ENCODE results near the gene RRBP1. TPM values are rescaled to one million over a fixed set of nuclear protein-coding genes. Genes with fewer than 3 reads are reported as not detected.

Gene RRBP1
- total RNA-seq, 1 donor from 2014 or later = 222 TPM

DNA sequence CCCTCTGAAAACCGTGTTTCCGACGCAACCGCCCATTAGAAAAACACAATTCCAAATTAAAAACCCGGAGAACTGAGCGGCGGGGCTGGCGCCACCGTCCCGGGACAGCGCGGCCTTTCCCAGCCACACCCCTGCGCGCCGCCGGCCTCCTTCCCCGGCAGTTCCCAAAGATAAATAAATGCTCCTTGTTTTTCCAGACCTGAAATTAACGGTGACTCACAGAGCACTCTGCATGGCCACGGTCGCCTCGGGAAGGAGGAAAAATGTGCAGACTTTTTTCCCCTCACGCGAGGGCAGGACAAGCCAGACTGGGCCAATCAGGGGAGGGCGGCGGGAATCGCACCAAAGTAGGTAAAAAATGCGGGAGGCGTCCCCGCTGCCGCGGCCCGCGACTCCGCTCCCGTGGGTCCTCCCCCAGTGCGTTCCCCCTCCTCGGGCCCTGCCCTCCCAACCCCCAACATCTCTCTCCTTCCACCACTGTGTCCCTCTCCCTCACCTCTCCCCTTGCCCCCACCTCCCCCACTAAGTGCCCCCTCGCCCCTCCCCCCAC, 113.0 kb downstream of the RRBP1 start:
- Mint-ChIP-seq H3K27me3 (no peaks in the 10 kb centered on the region), H3K4me3 (ENCODE audit: low read depth) (peak overlapping the region; percentile 88), H3K9me3 (ENCODE audit: low read depth) (no peaks in the 10 kb centered on the region), H3K4me1 (ENCODE audit: low read depth) (peaks cover 40% of the 10 kb centered on the region), H3K36me3 (ENCODE audit: insufficient read depth) (no peaks in the 10 kb centered on the region), H3K27ac (peak overlapping the region; percentile 99)
- DNase-seq (ENCODE audit: low spot score, unreplicated experiment) = peak; percentile 61
- TF ChIP-seq, protein P1, sequence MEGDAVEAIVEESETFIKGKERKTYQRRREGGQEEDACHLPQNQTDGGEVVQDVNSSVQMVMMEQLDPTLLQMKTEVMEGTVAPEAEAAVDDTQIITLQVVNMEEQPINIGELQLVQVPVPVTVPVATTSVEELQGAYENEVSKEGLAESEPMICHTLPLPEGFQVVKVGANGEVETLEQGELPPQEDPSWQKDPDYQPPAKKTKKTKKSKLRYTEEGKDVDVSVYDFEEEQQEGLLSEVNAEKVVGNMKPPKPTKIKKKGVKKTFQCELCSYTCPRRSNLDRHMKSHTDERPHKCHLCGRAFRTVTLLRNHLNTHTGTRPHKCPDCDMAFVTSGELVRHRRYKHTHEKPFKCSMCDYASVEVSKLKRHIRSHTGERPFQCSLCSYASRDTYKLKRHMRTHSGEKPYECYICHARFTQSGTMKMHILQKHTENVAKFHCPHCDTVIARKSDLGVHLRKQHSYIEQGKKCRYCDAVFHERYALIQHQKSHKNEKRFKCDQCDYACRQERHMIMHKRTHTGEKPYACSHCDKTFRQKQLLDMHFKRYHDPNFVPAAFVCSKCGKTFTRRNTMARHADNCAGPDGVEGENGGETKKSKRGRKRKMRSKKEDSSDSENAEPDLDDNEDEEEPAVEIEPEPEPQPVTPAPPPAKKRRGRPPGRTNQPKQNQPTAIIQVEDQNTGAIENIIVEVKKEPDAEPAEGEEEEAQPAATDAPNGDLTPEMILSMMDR (IDR thresholded peaks at IDR 0.05; ENCODE audit: unreplicated experiment) = no peak

GRCh38 chr20:17568045-17568788, 113.8 kb downstream of the RRBP1 start:
- H3K36me3 Mint-ChIP-seq (ENCODE audit: insufficient read depth) = no peaks in the 10 kb centered on the region
- peak overlapping the region; percentile 99 for H3K27ac Mint-ChIP-seq
- H3K27me3 Mint-ChIP-seq = no peaks in the 10 kb centered on the region
- peaks cover 37% of the 10 kb centered on the region for H3K4me1 Mint-ChIP-seq (ENCODE audit: low read depth)
- DNase-seq (ENCODE audit: low spot score, unreplicated experiment) = no peak
- TF ChIP-seq, protein P1 (IDR thresholded peaks at IDR 0.05; ENCODE audit: unreplicated experiment) = no peak
- peak overlapping the region; percentile 88 for H3K4me3 Mint-ChIP-seq (ENCODE audit: low read depth)
- H3K9me3 Mint-ChIP-seq (ENCODE audit: low read depth) = no peaks in the 10 kb centered on the region

- no peaks in the 10 kb centered on the region for H3K27me3 Mint-ChIP-seq
- H3K9me3 Mint-ChIP-seq (ENCODE audit: low read depth) = no peaks in the 10 kb centered on the region
- TF ChIP-seq, protein P1 (IDR thresholded peaks at IDR 0.05; ENCODE audit: unreplicated experiment) = no peak
- no peaks in the 10 kb centered on the region for H3K36me3 Mint-ChIP-seq (ENCODE audit: insufficient read depth)
- H3K4me1 Mint-ChIP-seq (ENCODE audit: low read depth) = peaks cover 24% of the 10 kb centered on the region
- DNase-seq (ENCODE audit: low spot score, unreplicated experiment) = no peak
- H3K27ac Mint-ChIP-seq = no peak overlapping the region
- H3K4me3 Mint-ChIP-seq (ENCODE audit: low read depth) = no peak overlapping the region
These were observed 115.7 kb downstream of the RRBP1 start for GRCh38 chr20:17566345-17566744.

DNA sequence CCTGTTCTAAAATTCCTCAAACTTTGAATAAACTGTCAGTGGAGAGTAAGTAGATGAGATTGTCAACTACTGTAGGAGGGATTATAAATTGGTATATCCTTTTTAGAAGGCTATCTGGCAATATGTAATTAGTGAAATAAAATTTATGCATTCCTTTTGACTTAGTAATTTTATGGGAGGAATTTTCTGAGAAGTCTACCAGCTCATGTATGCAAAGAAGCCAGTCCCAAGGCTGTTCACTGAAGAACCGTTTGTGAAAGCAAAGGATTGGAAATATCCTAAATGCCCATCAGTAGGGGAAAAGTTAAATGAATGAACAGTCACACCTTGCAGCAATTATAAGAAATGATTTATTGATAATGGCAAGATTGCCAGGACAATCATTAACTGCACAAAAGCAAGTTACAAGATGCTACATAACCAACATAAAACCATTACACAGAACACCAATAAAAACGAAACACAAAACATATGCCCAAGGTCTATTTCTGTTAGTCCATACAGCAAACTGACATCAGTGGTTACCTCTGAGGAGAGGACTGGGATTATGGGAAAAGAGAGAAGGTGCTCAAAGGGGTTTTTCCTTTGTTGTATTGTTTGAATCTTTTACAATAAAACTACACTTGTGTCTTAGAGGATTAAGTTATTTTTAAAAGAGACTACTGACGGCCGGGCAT, 116.7 kb downstream of the RRBP1 start:
- no peaks in the 10 kb centered on the region for H3K9me3 Mint-ChIP-seq (ENCODE audit: low read depth)
- no peaks in the 10 kb centered on the region for H3K36me3 Mint-ChIP-seq (ENCODE audit: insufficient read depth)
- no peak overlapping the region for H3K27ac Mint-ChIP-seq
- TF ChIP-seq, protein P1 (IDR thresholded peaks at IDR 0.05; ENCODE audit: unreplicated experiment) = no peak
- H3K4me3 Mint-ChIP-seq (ENCODE audit: low read depth) = no peak overlapping the region
- no peak for DNase-seq (ENCODE audit: low spot score, unreplicated experiment)
- H3K4me1 Mint-ChIP-seq (ENCODE audit: low read depth) = peaks cover 21% of the 10 kb centered on the region
- H3K27me3 Mint-ChIP-seq = no peaks in the 10 kb centered on the region

Other genes with a start within 250 kb of the RRBP1 start
- 4.2 and 4.8 TPM in 2 replicates for gene BFSP1, start 150.9 kb downstream of the RRBP1 start, total RNA-seq
- 199 and 201 TPM in 2 replicates for gene DSTN, start 112.2 kb downstream of the RRBP1 start, total RNA-seq
- gene BANF2, start 17.7 kb upstream of the RRBP1 start, total RNA-seq = not detected in 2 replicates